OCI-LY1 (cell line): ENCODE results near the gene MANEA.

Experiments
- H2AFZ ChIP-seq: fragments of 200-600 bp; sonication (generic), shearing (Covaris generic); 2 replicates; pipeline ENCODE4 v1.6.0; 2014; ENCODE audit warnings: antibody characterized with exemption, mild to moderate bottlenecking, low read length
- H3F3A ChIP-seq: fragments of 200-600 bp; sonication (generic), shearing (Covaris generic); 2 replicates; pipeline ENCODE4 v1.6.0; 2014; ENCODE audit warnings: mild to moderate bottlenecking, antibody characterized with exemption, low read length, moderate library complexity; ENCODE audit not compliant: insufficient read depth
- H3K27ac ChIP-seq: fragments of 200-600 bp; sonication (generic); 2 replicates; pipeline ENCODE4 v1.5.1; 2014; ENCODE audit warnings: low read length, mixed run types, mild to moderate bottlenecking, low read depth; ENCODE audit not compliant: poor library complexity, severe bottlenecking
- H3K27me3 ChIP-seq: fragments of 200-600 bp; sonication (generic); 2 replicates; pipeline ENCODE4 v1.6.0; 2014; ENCODE audit warnings: antibody characterized with exemption, mild to moderate bottlenecking, low read length, moderate library complexity; ENCODE audit not compliant: insufficient read depth
- H3K36me3 ChIP-seq: fragments of 200-600 bp; sonication (generic); 2 replicates; pipeline ENCODE4 v1.6.1; 2014; ENCODE audit warnings: mild to moderate bottlenecking, antibody characterized with exemption, low read length, moderate library complexity, mixed read lengths; ENCODE audit not compliant: insufficient read depth
- H3K4me1 ChIP-seq: fragments of 200-600 bp; sonication (generic); 2 replicates; pipeline ENCODE4 v1.5.1; 2014; ENCODE audit warnings: mild to moderate bottlenecking, low read length, moderate library complexity; ENCODE audit not compliant: insufficient read depth, severe bottlenecking
- H3K4me2 ChIP-seq: fragments of 200-600 bp; sonication (generic), shearing (Covaris generic); 2 replicates; pipeline ENCODE4 v1.6.1; 2014; ENCODE audit warnings: low read length
- H3K4me3 ChIP-seq: fragments of 200-600 bp; sonication (generic); 2 replicates; pipeline ENCODE4 v1.5.1; 2014; ENCODE audit warnings: low read length, low read depth, mild to moderate bottlenecking, mixed read lengths; ENCODE audit not compliant: poor library complexity, severe bottlenecking
- H3K79me2 ChIP-seq: fragments of 200-600 bp; shearing (Covaris generic); 2 replicates; pipeline ENCODE4 v1.6.1; 2016; ENCODE audit warnings: mixed run types, low read length, mixed read lengths; ENCODE audit not compliant: insufficient read depth
- H3K9ac ChIP-seq: fragments of 200-600 bp; sonication (generic), shearing (Covaris generic); 2 replicates; pipeline ENCODE4 v1.6.1; 2014; ENCODE audit warnings: mild to moderate bottlenecking, low read length, mixed read lengths
- H3K9me2 ChIP-seq: fragments of 200-600 bp; sonication (generic), shearing (Covaris generic); 2 replicates; pipeline ENCODE4 v1.6.1; 2014; ENCODE audit warnings: low read depth, mild to moderate bottlenecking, low read length, mixed read lengths
- H3K9me3 ChIP-seq: fragments of 200-600 bp; shearing (Covaris generic); 2 replicates; pipeline ENCODE4 v1.6.1; 2014; ENCODE audit warnings: low read length, mixed read lengths
- H4K20me1 ChIP-seq: fragments of 200-600 bp; sonication (generic), shearing (Covaris generic); 2 replicates; pipeline ENCODE4 v1.6.0; 2016; ENCODE audit warnings: mild to moderate bottlenecking, low read length; ENCODE audit not compliant: insufficient read depth
- CTCF ChIP-seq: fragments of 200-600 bp; sonication (generic), shearing (Covaris generic); IDR thresholded peaks from 2 replicates; pipeline ENCODE4 v1.5.1; 2017; ENCODE audit warnings: mild to moderate bottlenecking, antibody characterized with exemption, low read length, moderate library complexity, mixed read lengths
- EZH2 ChIP-seq: fragments of 200-600 bp; sonication (generic), shearing (Covaris generic); IDR thresholded peaks from 2 replicates; pipeline ENCODE4 v1.8.0; 2017; ENCODE audit warnings: borderline replicate concordance, mixed run types, mild to moderate bottlenecking, antibody characterized with exemption, low read length, moderate library complexity, mixed read lengths

Gene MANEA

GRCh38 chr6:95589067-95589466, 11.7 kb downstream of the MANEA start:
- Histone ChIP-seq H3K4me2 (no peak overlapping the region), H3K36me3 (peaks cover 35% of the 10 kb centered on the region), H3K27me3 (no peaks in the 10 kb centered on the region), H3K9ac (no peak overlapping the region), H3K9me2 (no peaks in the 10 kb centered on the region), H3K4me3 (no peak overlapping the region), H3K9me3 (no peaks in the 10 kb centered on the region), H2AFZ (no peak overlapping the region), H4K20me1 (no peaks in the 10 kb centered on the region), H3K4me1 (no peaks in the 10 kb centered on the region), H3K79me2 (peaks cover 19% of the 10 kb centered on the region), H3K27ac (no peak overlapping the region), H3F3A (no peaks in the 10 kb centered on the region)
- TF ChIP-seq EZH2 (no peak), CTCF (no peak)

- H3K9me2 ChIP-seq = no peaks in the 10 kb centered on the region
- no peaks in the 10 kb centered on the region for H4K20me1 ChIP-seq
- H3K4me3 ChIP-seq = no peak overlapping the region
- TF ChIP-seq EZH2 (no peak), CTCF (no peak)
- H3K36me3 ChIP-seq = peaks cover 35% of the 10 kb centered on the region
- no peak overlapping the region for H3K27ac ChIP-seq
- H3K27me3 ChIP-seq = no peaks in the 10 kb centered on the region
- no peaks in the 10 kb centered on the region for H3K4me1 ChIP-seq
- no peak overlapping the region for H3K9ac ChIP-seq
- H3F3A ChIP-seq = no peaks in the 10 kb centered on the region
- H3K9me3 ChIP-seq = no peaks in the 10 kb centered on the region
- H2AFZ ChIP-seq = no peak overlapping the region
- peaks cover 19% of the 10 kb centered on the region for H3K79me2 ChIP-seq
- no peak overlapping the region for H3K4me2 ChIP-seq
Observed at GRCh38 chr6:95589826-95590570, 12.7 kb downstream of the MANEA start.

- H2AFZ ChIP-seq = no peak overlapping the region
- no peaks in the 10 kb centered on the region for H3K27me3 ChIP-seq
- peaks cover 21% of the 10 kb centered on the region for H3K36me3 ChIP-seq
- H3F3A ChIP-seq = no peaks in the 10 kb centered on the region
- no peaks in the 10 kb centered on the region for H4K20me1 ChIP-seq
- H3K9me3 ChIP-seq = no peaks in the 10 kb centered on the region
- no peak overlapping the region for H3K9ac ChIP-seq
- TF ChIP-seq CTCF (no peak), EZH2 (no peak)
- no peaks in the 10 kb centered on the region for H3K4me1 ChIP-seq
- H3K9me2 ChIP-seq = no peaks in the 10 kb centered on the region
- peaks cover 15% of the 10 kb centered on the region for H3K79me2 ChIP-seq
- no peak overlapping the region for H3K27ac ChIP-seq
- no peak overlapping the region for H3K4me2 ChIP-seq
- H3K4me3 ChIP-seq = no peak overlapping the region
Observed at GRCh38 chr6:95593025-95593424, 15.7 kb downstream of the MANEA start.
